Prostate gland (tissue), 2 donors: ENCODE measurements around the gene NHERF2. TPM values are rescaled to one million over a fixed set of nuclear protein-coding genes. Genes with fewer than 3 reads are reported as not detected.
A peak's percentile ranks its signal among the peaks of the same experiment; 100 is the strongest.

ENCODE experiments used
- DNase-seq: peaks from one replicate; pipeline ENCODE4 v3.0.0-alpha.2; 2019; ENCODE audit warnings: low spot score
- H3K27ac ChIP-seq, 2 donors: fragments of 200-600 bp; sonication (generic); 2 replicates each; pipeline ENCODE4 v1.5.1; 2017 to 2019
- H3K27me3 ChIP-seq: fragments of 200-600 bp; sonication (generic); replicated peaks from 2 replicates; pipeline ENCODE4 v1.5.1; 2019; ENCODE audit not compliant: insufficient read depth
- H3K36me3 ChIP-seq, 2 donors: fragments of 200-600 bp; sonication (generic); 1 replicate in 1 of 2; 2 replicates in 1 of 2; pipeline versions ENCODE4 v1.5.1 to v1.8.1; 2017 to 2019
- H3K4me1 ChIP-seq: fragments of 200-600 bp; sonication (generic); replicated peaks from 2 replicates; pipeline ENCODE4 v1.5.1; 2019
- H3K4me3 ChIP-seq, 2 donors: fragments of 200-600 bp; sonication (generic); 2 replicates each; pipeline ENCODE4 v1.5.1; 2017 to 2019
- H3K9me3 ChIP-seq: fragments of 200-600 bp; sonication (generic); 2 replicates; pipeline ENCODE4 v1.5.1; 2017
- CTCF ChIP-seq, 4 experiments: fragments of 200-600 bp in 2 of 4; fragments of 450-650 bp in 2 of 4; sonication (generic) in 2 of 4; IDR thresholded peaks; 1 replicate in 3 of 4; 2 replicates in 1 of 4; pipeline ENCODE4 v1.5.1; 2016 to 2019; ENCODE audit warnings: antibody characterized with exemption in 4 of 4, mild to moderate bottlenecking in 2 of 4, moderate library complexity in 2 of 4
- POLR2A ChIP-seq: fragments of 450-650 bp; IDR thresholded peaks from one replicate; pipeline ENCODE4 v1.6.1; 2016; ENCODE audit warnings: antibody characterized with exemption, mild to moderate bottlenecking
- POLR2AphosphoS5 ChIP-seq: sonication (generic); formaldehyde crosslinking; IDR thresholded peaks from one replicate; pipeline ENCODE4 v1.6.1; 2017; ENCODE audit warnings: antibody characterized with exemption
- WGBS: methylation state at CpG from one replicate; pipeline ENCODE4 v1.1.5; 2018; 5-methylcytosine and 5-hydroxymethylcytosine counted together
- intact Hi-C: fragments of 100-400 bp; cut with DNase I; formaldehyde crosslinking; loops from one replicate; pipeline ENCODE4 v1.14.2; 2022
- total RNA-seq, 2 donors: library from RNA; depleted of rRNA; stranded (reverse); fragments of >200 nt; gene quantifications; one replicate each; pipeline ENCODE4 v1.1.0, GENCODE V29; 2016

The NHERF2 gene
- 100 to 1,000 TPM; 118 to 170 TPM for total RNA-seq

- H3K4me3 ChIP-seq, result peak within 1 kb of the TSS; percentile 73 to 86
- H3K36me3 ChIP-seq, result no peaks in the 10 kb centered on the region
- peaks cover 8% of the 10 kb centered on the region for H3K4me1 ChIP-seq
- DNase-seq, result peak; percentile 53
- intact Hi-C loops, result loop anchor here (10.0 kb wide), 1 partner anchor 218 kb away; no protein-coding TSS in a partner anchor
- TF ChIP-seq CTCF (IDR thresholded peaks at IDR 0.05) (no peak), POLR2A (no peak)
- H3K27me3 ChIP-seq, result no peaks in the 10 kb centered on the region
- H3K9me3 ChIP-seq, result no peaks in the 10 kb centered on the region
- 29% methylated on average over 11 of the region's 59 CpGs for WGBS
- H3K27ac ChIP-seq, result peak within 1 kb of the TSS; percentile 82 to 87
These were observed at the start of gene NHERF2 for GRCh38 chr16:2026461-2027023. NHERF2 (plus strand) TSS chr16:2026902; CDS start chr16:2027006, 104 bp downstream.

GRCh38 chr16:1976951-1977874, 49.5 kb upstream of the NHERF2 start:
- TF ChIP-seq POLR2A (no peak), CTCF (IDR thresholded peaks at IDR 0.05) (no peak), POLR2AphosphoS5 (no peak)
- H3K36me3 ChIP-seq, result peaks cover 11 to 13% of the 10 kb centered on the region in 2 donors
- no peak overlapping the region for H3K4me3 ChIP-seq
- DNase-seq, result no peak
- peak overlapping the region in 1 of 2 donors; percentile 77 for H3K27ac ChIP-seq
- intact Hi-C loops, result no loop called here
- H3K9me3 ChIP-seq, result no peaks in the 10 kb centered on the region
- no peaks in the 10 kb centered on the region for H3K27me3 ChIP-seq
- H3K4me1 ChIP-seq, result peaks cover 6% of the 10 kb centered on the region
- 90% methylated on average over 33 of the region's 33 CpGs for WGBS

GRCh38 chr16:1977875-1978268, 48.8 kb upstream of the NHERF2 start:
- Histone ChIP-seq H3K4me1 (peaks cover 2% of the 10 kb centered on the region), H3K27ac (peak overlapping the region in 1 of 2 donors; percentile 77), H3K27me3 (no peaks in the 10 kb centered on the region), H3K4me3 (no peak overlapping the region), H3K9me3 (no peaks in the 10 kb centered on the region), H3K36me3 (peaks cover 11 to 13% of the 10 kb centered on the region in 2 donors)
- intact Hi-C loops, result no loop called here
- no peak for DNase-seq
- 92% methylated on average over 18 of the region's 18 CpGs for WGBS
- TF ChIP-seq CTCF (IDR thresholded peaks at IDR 0.05), result no peak
- no peak for TF ChIP-seq POLR2A
- TF ChIP-seq POLR2AphosphoS5, result no peak

- H3K27me3 ChIP-seq, result no peaks in the 10 kb centered on the region
- TF ChIP-seq CTCF (IDR thresholded peaks at IDR 0.05), result no peak
- no peak for TF ChIP-seq POLR2A
- TF ChIP-seq POLR2AphosphoS5, result peak; percentile 44
- DNase-seq, result peak; percentile 66
- H3K36me3 ChIP-seq, result peaks cover 11 to 13% of the 10 kb centered on the region in 2 donors
- intact Hi-C loops, result no loop called here
- H3K27ac ChIP-seq, result peak overlapping the region; percentile 52 to 77
- no peaks in the 10 kb centered on the region for H3K9me3 ChIP-seq
- peak overlapping the region; percentile 15 to 35 for H3K4me3 ChIP-seq
- 71% methylated on average over 37 of the region's 37 CpGs for whole genome bisulfite sequencing
- no peaks in the 10 kb centered on the region for H3K4me1 ChIP-seq
These were observed 48.1 kb upstream of the NHERF2 start for GRCh38 chr16:1978476-1979120.
